GM18861 (cell line): ENCODE measurements around the gene RCVRN.

ENCODE experiments used
- ATAC-seq: cut with Tn5 transposase; IDR thresholded peaks from one replicate; pipeline ENCODE4 v1.9.1; 2021; ENCODE audit not compliant: unreplicated experiment

Gene RCVRN

GRCh38 chr17:9905078-9905415, at the start of gene RCVRN:
Gene RCVRN, minus strand, starts transcription at chr17:9905271. Its CDS starts 91 bp downstream, at chr17:9905180.
- no peak for ATAC-seq

- ATAC-seq: no peak
These were observed 48.4 kb upstream of the RCVRN start for GRCh38 chr17:9953492-9953891.

GRCh38 chr17:9951803-9952202, 46.7 kb upstream of the RCVRN start:
- ATAC-seq: no peak

- no peak for ATAC-seq
These were observed 43.9 kb upstream of the RCVRN start for GRCh38 chr17:9948928-9949327.

GRCh38 chr17:9944704-9945103, 39.6 kb upstream of the RCVRN start:
- ATAC-seq: no peak

GRCh38 chr17:9943343-9943742, 38.3 kb upstream of the RCVRN start:
- no peak for ATAC-seq

- ATAC-seq: no peak
These were observed 37.8 kb upstream of the RCVRN start for GRCh38 chr17:9942885-9943284.

- no peak for ATAC-seq
These were observed 36.2 kb upstream of the RCVRN start for GRCh38 chr17:9941305-9941704.

- no peak for ATAC-seq
These were observed 35.8 kb upstream of the RCVRN start for GRCh38 chr17:9940841-9941240.

GRCh38 chr17:9938764-9939163, 33.7 kb upstream of the RCVRN start:
- ATAC-seq: no peak

GRCh38 chr17:9937901-9938300, 32.8 kb upstream of the RCVRN start:
- ATAC-seq: no peak

- ATAC-seq: no peak
These were observed 32.2 kb upstream of the RCVRN start for GRCh38 chr17:9937241-9937761.

- no peak for ATAC-seq
These were observed 31.0 kb upstream of the RCVRN start for GRCh38 chr17:9936095-9936494.

- no peak for ATAC-seq
These were observed 30.3 kb upstream of the RCVRN start for GRCh38 chr17:9935408-9935807.

GRCh38 chr17:9934331-9934730, 29.3 kb upstream of the RCVRN start:
- ATAC-seq: no peak

GRCh38 chr17:9932491-9932890, 27.4 kb upstream of the RCVRN start:
- no peak for ATAC-seq

GRCh38 chr17:9931144-9931741, 26.2 kb upstream of the RCVRN start:
- no peak for ATAC-seq

GRCh38 chr17:9929871-9930270, 24.8 kb upstream of the RCVRN start:
- ATAC-seq: no peak

- no peak for ATAC-seq
These were observed 23.7 kb upstream of the RCVRN start for GRCh38 chr17:9928601-9929333.

GRCh38 chr17:9926150-9926804, 21.2 kb upstream of the RCVRN start:
- ATAC-seq: no peak

- no peak for ATAC-seq
These were observed 20.4 kb upstream of the RCVRN start for GRCh38 chr17:9925457-9925856.

GRCh38 chr17:9924735-9925191, 19.7 kb upstream of the RCVRN start:
- ATAC-seq: peak; percentile 67
